GM19035 (cell line): Measurements from ENCODE around the gene ATXN3.
"Not testable (repeated sequence)": the region's sequence is repeated elsewhere in the genome, so short reads cannot be mapped to it uniquely, and the experiment has no call there.

ENCODE experiments used
- ATAC-seq: cut with Tn5 transposase; IDR thresholded peaks from one replicate; pipeline ENCODE4 v1.9.1; 2021; ENCODE audit not compliant: unreplicated experiment

The ATXN3 gene

DNA sequence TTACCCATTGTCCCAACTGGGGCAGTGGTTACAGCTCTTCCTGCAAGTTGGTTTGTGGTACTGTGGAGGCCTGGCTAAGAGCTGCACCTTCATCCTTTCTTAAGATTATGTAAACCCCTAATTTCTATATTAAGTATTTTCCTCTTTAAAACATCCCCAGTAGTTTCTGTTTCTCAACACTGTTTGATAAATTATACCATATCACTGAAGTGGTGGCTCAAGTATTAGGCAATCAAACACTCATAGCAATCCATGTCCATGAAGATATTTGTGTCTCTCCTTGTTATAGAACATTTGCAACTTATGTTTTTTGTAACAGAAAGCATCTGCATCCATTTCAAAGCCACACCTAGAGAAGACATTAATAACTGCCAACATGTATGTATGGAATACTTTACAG is 31.8 kb downstream of the ATXN3 start:
- no peak for ATAC-seq

DNA sequence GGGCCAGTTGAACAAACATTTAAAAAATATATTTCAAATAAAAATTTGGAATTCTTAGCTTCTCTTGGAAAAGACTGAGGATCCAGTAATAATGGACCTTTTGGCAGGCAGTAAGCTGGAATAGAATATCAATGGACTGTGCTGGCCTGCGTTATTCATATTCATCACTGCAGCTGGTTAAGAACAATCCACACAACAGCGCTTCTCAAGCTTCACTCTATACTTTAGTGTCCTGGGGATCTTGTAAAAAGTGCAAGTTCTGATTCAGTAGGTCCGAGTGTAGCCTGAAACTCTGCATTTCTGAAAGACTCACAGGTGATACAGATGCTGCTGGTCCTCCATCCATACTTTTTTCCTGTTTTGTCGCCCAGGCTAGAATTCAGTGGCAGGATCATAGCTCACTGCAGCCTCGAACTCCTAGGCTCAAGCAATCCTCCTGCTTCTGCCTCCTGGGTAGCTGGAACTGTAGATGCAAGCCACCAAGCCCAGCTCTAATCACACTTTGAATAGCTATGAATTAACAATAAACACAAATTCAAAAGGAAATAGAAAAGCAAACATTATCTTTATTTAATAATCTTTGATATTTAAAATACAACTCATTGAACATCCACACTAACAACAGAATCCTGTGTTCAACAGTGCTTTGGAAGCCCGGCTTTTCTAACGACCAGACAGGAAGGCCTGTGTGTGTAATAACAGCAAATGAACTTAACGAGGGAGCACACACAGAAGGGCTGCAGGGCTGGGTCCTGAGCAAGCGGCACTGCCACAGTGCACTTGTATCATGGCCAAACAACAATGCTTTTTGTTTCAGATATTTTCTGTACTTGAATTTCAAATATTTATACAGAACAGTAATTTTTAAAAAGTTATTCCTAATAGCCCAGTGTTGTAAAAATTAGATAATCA is 48.1 kb downstream of the ATXN3 start:
- ATAC-seq = no peak

DNA sequence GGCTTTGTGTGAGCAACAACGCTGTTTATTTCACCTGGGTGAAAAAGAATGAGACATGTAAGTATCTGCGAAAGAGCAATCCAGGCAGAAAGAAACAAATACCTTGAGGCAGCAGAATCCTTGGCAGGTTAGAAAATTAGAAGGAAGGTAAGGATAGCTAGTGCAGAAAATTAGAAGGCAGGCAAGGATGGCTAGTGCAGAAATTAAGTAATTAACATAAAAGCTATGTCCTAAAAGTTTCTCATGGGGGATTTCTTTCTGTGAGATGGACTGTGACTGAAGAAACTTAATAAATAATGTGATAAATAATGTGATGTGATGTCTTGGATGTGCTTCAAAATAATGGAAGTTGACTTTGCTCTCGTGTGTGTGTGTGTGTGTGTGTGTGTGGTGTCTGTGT is 56.6 kb downstream of the ATXN3 start:
- no peak for ATAC-seq

DNA sequence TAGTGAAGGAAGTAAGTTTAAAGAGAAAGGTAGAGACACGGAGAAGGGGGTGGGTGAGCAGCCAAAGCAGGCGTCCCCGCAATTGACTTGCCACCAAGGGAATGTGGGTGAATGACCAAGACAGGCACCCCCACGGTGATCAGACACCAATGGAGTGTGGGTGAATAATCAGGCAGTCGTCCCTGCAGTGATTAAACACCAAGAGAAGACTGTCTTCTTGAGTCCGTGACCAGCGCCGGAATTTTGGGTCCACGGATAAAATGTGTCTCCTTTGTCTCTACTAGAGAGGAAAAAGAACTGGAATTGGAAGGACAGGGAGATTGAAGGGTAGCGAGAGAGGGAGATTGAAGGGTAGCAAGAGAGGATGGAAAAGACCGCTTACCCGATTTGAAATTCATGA is 57.2 kb downstream of the ATXN3 start:
- not testable (repeated sequence) for ATAC-seq

DNA sequence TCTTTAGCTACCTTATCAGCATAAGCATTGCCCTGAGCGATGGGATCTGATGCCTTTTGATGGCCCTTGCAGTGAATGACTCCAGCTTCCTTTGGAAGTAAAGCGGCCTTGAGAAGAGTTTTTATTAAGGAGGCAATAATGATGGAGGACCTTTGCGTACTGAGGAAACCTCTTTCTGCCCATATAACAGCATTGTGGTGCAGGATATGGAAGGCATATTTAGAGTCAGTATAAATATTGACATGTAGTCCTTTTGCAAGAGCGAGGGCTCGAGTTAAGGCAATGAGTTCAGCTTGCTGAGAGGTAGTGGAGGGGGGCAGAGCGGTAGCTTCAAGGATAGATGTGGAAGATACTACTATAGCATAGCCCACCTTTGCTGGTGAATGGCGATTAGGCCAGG is 60.5 kb downstream of the ATXN3 start:
- not testable (repeated sequence) for ATAC-seq

DNA sequence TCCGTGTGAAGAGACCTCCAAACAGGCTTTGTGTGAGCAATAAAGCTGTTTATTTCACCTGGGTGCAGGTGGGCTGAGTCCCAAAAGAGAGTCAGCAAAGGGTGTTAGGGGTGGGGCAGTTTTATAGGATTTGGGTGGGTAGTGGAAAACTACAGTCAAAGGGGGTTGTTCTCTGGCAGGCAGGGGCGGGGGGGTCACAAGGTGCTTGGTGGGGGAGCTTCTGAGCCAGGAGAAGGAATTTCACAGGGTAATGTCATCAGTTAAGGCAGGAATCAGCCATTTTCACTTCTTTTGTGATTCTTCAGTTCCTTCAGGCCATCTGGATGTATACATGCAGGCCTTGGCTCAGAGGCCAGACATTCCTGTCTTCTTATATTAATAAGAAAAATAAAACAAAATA is 64.6 kb downstream of the ATXN3 start:
- ATAC-seq = not testable (repeated sequence)

DNA sequence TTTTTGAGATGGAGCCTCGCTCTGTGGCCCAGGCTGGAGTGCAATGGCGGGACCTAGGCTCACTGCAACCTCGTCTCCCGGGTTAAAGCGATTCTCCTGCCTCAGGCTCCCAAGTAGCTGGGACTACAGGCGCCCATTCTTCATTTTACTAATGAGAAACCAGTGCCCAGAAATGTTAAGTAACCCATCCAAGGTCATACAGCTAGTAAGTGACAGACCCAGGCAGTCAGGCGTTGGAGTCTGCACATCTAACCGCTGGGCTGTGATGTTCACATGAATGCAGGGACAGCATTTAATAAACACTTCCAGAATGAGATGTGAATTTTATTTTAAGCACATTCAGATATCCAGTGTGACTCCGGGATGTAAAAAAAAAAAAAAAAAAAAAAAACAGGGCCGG is 65.2 kb downstream of the ATXN3 start:
- no peak for ATAC-seq

DNA sequence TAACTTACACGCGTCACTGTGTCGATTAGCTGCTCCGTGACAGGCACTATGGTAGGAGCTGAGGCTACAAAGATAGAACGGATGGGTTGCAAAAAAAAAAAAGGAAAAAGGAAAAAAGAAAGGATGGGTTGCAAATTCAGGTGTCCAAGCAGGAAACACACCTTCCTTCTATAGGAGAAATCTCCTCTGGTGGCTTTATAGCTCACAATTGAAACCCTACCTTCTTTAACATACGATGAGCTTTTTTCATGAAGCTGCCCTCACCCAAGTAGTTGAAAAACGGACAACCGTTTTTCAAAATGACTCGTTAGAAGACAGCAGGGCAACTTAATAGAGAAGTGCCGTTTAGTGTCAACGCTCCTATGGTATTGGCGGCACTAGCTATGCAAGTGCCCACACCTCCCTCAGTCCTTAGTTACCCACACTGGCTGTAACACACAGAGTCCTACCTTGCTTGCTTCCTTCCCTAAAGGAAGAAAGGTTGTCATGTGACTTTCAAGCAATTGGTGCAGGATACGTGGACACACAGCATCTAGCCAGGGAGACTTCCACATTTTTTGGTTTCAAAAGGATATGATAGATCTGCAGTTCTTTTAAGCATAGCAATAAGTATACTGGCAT is 65.8 kb downstream of the ATXN3 start:
- ATAC-seq = no peak

DNA sequence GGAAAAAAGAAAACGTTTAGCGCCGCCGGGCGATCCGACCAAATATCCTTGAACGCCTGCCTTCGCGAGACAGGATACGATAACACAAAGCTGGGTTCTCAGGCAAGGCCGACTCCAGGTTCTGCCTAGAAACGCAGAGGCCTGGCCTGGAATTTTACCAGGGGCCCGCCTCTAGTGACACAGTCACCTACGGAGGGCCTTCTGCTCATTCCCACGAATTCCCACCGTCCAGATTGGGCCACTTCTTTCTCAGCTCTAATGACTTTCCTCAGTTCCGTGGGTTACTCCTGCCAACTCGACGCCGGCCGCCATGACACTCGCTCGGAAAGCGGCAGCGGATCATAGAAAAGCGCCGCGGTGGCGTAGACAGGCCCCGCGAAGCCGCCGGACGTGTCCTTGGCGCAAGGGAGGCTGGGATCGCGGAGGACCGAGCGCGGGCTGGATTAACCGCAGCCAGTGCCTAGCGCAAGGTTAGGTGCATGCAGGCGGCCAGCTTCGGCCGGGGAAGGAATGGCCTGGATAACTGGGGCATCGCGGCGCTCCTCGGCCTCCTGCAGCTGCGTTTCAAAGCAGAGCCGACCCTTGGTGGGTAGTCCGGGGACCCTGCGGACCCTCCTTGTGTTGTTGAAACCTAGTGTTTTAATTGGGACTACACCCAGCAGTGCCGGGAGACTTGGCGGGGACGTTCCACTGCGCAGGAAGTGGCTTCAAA is 66.5 kb downstream of the ATXN3 start, which contains the start of gene TRIP11:
Gene TRIP11, minus strand, starts transcription at position 341 of the 712 bp plus-strand sequence. CDS start 374 bp downstream, outside the sequence.
- ATAC-seq = peak; percentile 96

DNA sequence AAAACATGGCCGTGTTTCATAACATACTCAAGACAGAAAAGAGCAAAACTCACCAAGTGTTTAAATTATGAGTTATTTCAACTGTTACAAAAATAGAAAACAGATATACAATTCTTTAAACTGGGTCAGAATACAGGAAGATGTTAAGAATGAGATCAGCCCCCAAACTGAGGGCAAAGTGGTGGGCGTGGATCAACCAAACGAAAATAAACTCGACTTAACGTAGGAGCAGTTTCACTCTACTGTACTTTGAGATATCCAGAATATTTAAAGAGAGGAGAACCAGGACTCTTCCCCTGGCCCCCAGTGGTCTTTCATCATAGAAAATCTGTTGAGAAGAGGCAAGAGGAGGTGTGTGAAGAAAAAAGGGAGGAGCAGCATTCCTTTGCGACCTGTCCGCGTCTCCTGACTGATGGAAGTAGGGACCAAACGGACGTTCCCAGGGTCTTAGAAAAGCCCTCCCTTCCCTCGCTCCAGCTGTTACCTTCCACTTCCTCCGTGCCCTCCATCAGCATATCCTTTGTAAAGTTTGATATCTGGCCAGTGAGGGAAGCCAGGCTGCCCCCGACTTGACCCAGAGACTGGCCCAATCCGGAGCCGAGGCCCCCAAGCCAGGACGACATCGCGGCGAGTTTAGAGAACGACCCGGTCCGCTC is 67.2 kb downstream of the ATXN3 start:
- peak; percentile 27 for ATAC-seq

DNA sequence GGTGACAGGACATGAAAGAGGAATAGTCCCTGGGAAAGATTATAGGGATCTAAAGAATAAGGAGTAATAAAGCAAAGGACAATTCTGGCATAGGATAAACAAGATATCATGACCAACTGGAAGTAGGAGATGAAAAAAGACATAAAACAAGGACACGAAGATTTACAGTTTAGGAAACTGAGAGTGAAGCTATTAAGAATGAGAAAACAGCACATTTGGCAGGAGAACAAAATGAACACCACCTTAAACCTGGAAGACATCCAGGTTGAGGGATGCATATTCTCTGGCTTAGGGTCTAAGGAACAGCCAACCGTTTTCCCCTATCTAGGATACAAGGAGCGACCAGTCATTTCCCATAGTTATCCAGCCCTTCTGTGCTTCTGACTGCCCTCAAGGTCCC is 68.4 kb downstream of the ATXN3 start:
- no peak for ATAC-seq

DNA sequence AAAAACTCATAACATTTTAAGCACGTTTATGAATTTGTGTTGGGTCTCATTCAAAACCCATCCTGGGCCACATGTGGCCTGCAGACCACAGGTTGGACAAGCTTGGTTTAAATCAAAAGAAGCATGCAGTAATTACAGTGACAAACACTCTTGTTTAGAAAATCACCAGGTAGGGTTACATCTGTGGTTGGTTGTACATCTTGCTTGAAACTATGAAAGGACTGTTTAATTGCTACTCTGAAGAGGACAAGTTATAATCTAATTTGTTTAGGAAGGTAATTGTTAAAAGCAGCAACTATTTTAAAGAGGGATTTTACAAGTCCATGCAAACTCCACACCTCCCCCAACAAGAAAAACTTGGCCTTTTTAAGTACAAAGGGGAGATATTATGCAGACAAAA is 70.5 kb downstream of the ATXN3 start:
- no peak for ATAC-seq

DNA sequence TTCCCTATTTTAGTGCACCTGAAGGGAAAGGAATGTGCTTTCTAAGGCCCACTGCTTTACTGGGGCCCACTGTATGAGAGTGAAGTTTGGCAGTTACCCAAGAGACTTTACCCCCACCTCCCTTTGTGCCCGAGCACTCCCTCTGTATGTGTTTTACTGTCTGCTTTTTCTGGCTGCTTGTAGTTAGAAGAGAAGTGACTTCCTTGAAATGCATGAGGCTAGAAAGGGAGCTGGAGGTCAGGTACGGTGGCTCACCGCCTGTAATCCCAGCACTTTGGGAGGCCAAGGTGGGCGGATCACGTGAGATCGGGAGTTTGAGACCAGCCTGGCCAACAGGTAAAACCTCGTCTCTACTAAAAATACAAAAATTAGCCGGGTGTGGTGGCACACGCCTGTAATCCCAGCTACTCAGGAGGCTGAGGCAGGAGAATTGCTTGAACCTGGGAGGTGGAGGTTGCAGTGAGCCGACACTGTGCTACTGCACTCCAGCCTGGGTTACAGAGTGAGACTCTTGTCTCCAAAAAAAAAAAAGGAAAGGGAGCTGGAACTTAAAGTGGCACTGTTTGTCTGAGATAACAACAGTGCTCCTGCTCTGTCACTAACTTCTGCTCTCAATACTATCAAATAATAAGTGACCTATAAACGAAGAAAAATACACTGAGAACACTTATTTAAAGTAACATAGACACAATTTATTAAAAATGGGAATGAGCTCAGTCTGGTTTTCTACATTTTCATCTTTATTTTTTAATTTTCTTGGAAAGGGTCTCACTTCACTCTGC is 72.3 kb downstream of the ATXN3 start:
- no peak for ATAC-seq

DNA sequence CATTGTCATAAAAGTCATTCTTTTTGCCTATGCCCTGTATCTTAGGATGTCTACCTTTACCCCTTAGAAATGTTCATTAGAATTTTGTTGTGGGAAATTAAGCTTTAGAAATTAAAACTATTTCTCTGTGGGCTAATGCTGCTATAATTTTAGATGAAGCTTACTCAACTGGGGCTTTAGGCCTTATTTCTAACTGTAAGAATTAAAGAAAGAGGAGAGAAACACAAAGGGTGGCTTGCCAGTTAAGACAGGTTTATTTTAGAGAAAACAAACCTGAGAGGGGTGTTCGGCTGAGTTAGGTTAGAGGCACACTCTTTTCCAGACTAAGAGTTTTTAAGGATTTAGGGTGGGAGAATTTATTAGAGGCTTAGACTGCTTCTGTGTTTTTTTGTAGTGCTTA is 72.9 kb downstream of the ATXN3 start:
- no peak for ATAC-seq

DNA sequence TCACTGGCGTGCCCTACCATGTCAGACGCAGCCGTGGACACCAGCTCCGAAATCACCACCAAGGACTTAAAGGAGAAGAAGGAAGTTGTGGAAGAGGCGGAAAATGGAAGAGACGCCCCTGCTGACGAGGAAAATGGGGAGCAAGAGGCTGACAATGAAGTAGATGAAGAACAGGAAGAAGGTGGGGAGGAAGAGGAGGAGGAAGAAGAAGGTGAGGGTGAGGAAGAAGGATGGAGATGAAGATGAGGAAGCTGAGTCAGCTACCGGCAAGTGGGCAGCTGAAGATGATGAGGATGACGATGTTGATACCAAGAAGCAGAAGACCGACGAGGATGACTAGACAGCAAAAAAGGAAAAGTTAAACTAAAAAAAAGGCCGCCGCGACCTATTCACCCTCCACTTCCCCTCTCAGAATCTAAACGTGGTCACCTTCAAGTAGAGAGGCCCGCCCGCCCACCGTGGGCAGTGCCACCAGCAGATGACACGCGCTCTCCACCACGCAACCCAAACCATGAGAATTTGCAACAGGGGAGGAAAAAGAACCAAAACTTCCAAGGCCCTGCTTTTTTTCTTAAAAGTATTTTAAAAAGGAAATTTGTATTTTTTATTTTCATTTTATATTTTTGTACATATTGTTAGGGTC is 79.7 kb downstream of the ATXN3 start:
- ATAC-seq = no peak

DNA sequence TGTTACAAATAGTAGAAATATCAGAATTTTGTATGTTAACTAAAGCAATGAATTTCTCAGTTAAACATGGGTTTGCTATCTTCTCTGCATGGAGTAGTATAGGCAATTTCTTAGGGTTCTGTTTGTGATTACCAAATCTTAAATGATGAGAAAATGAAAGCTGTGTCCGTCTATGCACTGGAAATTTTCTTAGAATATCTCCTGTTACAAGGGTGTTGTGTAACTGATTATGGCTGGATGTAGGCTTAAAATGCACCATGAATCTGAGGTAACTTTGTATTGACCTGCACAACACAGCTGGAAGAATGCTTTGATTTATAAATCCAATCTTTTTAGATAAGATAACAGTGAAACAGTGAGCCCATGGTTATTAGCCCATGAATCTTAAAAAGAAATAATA is 84.3 kb downstream of the ATXN3 start:
- ATAC-seq = no peak

DNA sequence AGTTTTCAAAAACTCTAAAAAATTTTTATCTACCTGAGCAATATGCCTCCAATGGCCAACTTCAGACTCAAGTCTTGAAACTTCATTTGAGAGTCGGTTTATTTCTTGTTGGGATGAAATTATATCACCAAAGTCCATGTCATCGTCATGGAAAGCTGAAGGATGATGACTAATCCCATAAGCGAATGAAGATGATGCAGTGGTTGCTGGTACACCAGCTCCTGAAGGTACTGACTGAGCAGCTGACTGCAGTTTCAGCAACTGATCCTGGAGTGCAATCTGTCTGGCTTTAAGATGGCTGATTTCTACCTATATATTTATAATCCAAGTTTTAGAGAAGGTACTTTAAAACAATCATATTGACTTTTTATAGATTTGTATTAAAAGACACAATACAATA is 84.9 kb downstream of the ATXN3 start:
- no peak for ATAC-seq

DNA sequence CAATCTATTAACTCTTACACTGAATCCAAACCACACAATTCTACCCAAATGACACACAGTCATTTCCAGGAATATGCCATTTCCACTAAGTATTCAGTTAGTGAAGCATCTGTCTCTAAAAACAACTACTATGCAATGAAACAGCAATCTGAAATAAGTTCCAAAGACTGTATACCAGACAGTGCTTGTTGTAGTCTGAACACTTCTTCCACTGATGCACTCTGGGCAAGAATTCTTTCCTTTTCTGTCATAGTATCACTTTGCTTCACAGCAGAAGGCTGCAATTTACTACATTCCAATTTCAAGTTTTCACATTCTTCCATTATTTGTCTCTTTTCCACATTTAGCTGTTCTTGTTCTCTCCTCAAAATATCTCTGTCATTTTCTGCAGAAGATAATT is 92.3 kb downstream of the ATXN3 start:
- no peak for ATAC-seq

DNA sequence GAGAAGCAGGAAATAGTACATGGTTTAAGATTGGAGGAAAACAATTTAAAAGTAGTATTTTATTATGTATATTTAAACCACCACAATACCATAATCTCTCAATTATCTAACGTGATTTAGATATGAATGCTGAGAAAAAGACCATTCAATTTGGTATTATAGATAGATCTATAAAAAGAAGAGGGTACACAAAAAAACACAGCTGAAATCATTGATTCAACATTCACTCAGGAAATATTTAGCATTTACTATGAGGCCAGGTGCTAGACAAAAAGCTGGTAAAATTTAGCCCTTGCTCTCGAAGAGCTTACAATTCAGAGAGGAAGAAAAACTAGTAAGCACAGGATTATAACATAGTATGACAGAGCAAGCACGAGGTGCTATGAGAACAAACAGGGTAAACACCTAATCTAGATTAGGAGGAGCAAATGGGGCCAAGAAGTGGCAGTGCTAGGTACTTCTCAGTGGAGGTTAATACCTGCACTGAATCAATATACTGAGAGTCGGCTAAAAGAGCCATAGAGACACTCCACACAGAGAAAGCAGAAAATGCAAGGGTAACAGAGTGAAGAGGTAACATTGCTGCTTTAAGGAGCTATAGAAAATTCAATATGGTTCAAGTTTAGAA is 94.1 kb downstream of the ATXN3 start:
- no peak for ATAC-seq

DNA sequence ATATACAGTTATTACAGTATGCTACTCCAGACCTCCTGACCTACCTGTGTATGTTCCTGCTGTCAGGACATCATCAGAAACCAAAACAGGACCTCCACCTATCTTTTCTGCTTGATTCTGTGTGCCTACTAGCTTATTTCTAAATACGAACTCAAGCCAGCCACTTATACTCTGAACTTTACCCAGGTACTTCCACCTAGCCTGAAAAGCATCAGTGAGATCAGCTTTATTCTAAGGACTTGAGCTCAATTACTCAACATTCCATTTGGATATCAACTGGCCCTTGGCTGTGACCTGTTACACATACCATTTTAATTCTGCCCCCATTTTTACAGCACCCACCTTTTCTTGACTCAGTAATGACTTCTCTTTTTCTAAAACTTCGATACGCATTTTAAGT is 95.7 kb downstream of the ATXN3 start:
- no peak for ATAC-seq
